ENCODE results near the gene NDUFS7. TPM values are rescaled to one million over a fixed set of nuclear protein-coding genes. Genes with fewer than 3 reads are reported as not detected.
A peak's percentile ranks its signal among the peaks of the same experiment; 100 is the strongest.

NDUFS7 gene
- polyA plus RNA-seq, 3 donors: 119 to 232 (median 211) TPM

DNA sequence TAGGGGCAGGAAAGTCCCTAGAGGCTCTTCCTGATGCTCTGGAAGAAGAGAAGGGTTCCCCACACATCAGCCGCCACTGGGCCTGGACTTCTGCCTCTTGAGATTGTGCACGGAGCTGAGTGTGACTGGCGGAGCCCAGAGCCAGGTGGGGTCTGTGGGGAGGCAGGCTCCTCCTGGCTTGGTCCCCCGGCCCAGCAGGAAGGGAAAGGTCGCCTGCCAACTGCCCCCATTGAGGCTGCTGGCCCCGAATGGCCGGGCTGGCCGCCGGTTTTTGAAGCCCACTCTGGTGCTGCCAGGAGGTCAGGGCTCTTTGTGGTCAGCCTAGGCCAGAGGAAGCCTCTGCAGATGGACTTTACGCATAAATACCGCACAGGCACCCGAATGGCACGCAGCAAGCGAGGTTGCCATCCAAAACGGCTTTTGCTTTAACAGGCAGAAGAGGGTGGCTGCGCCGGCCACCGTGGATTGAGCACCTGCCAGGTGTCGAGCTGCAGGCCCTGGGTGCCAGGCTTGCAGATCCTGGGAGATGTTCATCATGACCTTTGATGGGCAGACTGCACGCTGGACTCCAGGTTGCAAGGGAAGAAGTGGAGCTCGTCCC is 28.7 kb downstream of the NDUFS7 start:
- peak overlapping the region in 4 of 7 donors; percentile 14 to 66 (median 46) for H3K27ac Mint-ChIP-seq
- H3K36me3 Mint-ChIP-seq: peaks cover 15 to 48% of the 10 kb centered on the region in 2 donors
- Histone ChIP-seq H3K4me2 (replicated peaks; ENCODE audit: extremely low read depth, low read length, poor library complexity, severe bottlenecking) (no peak overlapping the region), H3K9ac (ENCODE audit: insufficient read depth, low read length, poor library complexity, severe bottlenecking) (no peak overlapping the region), H3K9me3 (replicated peaks in 1 of 2; ENCODE audit: control insufficient read depth in 1 of 2, insufficient read depth in 1 of 2, low read length in 2 of 2) (no peaks in the 10 kb centered on the region), H3K27ac (ENCODE audit: low read depth in 1 of 2, low read length in 2 of 2) (peak overlapping the region in 1 of 2 donors; percentile 17), H3K79me2 (ENCODE audit: insufficient read depth, low read length) (peaks cover 98% of the 10 kb centered on the region), H4K20me1 (ENCODE audit: insufficient read depth, low read length) (peaks cover 89% of the 10 kb centered on the region), H3K27me3 (ENCODE audit: control insufficient read depth in 2 of 2, insufficient read depth in 2 of 2, low read length in 2 of 2) (no peaks in the 10 kb centered on the region), H3K4me1 (ENCODE audit: control insufficient read depth in 1 of 2, insufficient read depth in 2 of 2, low read length in 2 of 2) (peaks cover 42 to 47% of the 10 kb centered on the region in 2 donors), H2AFZ (ENCODE audit: insufficient read depth, low read depth, low read length, poor library complexity, severe bottlenecking) (no peak overlapping the region), H3K36me3 (replicated peaks in 1 of 2; ENCODE audit: control insufficient read depth in 1 of 2, insufficient read depth in 2 of 2, low read length in 2 of 2) (peaks cover 21 to 33% of the 10 kb centered on the region in 2 donors), H3K4me3 (replicated peaks in 1 of 3; ENCODE audit: low read depth in 2 of 3, low read length in 3 of 3) (no peak overlapping the region)
- WGBS (ENCODE audit: insufficient coverage): 87% methylated on average over 19 of the region's 21 CpGs
- TF ChIP-seq CTCF (IDR thresholded peaks at IDR 0.05): no peak
- no peak for DNase-seq
- peaks cover 57% of the 10 kb centered on the region for H3K4me1 Mint-ChIP-seq
- no peak overlapping the region for H3K4me3 Mint-ChIP-seq
- no peaks in the 10 kb centered on the region for H3K9me3 Mint-ChIP-seq
- H3K27me3 Mint-ChIP-seq (ENCODE audit: low read depth in 3 of 3): peaks cover 0 to 2% (median 1%) of the 10 kb centered on the region in 3 donors
- intact Hi-C loops (cut with micrococcal nuclease): no loop called here

DNA sequence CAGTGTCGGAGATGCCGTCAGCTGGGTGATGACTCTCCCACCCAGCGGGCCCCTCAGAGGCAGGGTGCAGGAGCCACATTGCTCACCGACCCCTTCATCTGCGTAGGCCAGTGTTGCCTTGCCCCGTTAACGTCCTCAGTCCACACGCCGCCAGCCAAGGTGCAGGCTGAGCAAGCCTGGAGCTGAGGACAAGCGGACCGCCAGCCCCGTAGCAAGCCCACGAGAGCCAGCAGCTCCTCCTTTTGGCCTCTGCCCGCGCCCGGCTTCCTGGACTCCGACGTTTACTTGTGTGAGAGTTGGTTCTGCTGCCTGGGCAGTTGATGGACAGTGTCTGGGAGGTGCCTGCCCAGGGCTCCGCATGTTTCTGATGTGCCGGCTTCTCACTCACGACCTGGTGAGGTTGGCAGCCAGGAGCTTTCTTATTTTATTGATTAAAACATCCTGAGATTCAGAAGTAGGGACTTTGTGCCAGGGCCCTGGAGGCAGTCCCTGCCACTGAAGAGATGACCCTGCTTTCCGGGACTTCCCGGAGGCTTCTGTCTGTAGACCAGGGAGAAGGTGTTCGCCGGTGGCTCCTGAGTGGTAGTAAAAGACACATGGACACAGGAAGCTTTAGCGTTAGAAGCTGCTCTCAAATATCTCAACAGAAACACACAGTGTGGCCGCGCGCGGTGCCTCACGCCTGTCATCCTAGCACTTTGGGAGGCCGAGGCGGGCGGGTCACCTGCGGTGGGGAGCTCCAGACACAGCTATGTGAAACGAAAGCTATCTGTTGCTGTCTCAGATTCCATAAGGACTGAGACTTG is 29.5 kb downstream of the NDUFS7 start:
- Histone ChIP-seq H3K4me1 (ENCODE audit: control insufficient read depth in 1 of 2, insufficient read depth in 2 of 2, low read length in 2 of 2) (peaks cover 42 to 47% of the 10 kb centered on the region in 2 donors), H2AFZ (ENCODE audit: insufficient read depth, low read depth, low read length, poor library complexity, severe bottlenecking) (no peak overlapping the region), H3K9ac (ENCODE audit: insufficient read depth, low read length, poor library complexity, severe bottlenecking) (no peak overlapping the region), H3K27ac (ENCODE audit: low read depth in 1 of 2, low read length in 2 of 2) (no peak overlapping the region), H4K20me1 (ENCODE audit: insufficient read depth, low read length) (peaks cover 97% of the 10 kb centered on the region), H3K9me3 (replicated peaks in 1 of 2; ENCODE audit: control insufficient read depth in 1 of 2, insufficient read depth in 1 of 2, low read length in 2 of 2) (no peaks in the 10 kb centered on the region), H3K4me3 (replicated peaks in 1 of 3; ENCODE audit: low read depth in 2 of 3, low read length in 3 of 3) (no peak overlapping the region), H3K27me3 (ENCODE audit: control insufficient read depth in 2 of 2, insufficient read depth in 2 of 2, low read length in 2 of 2) (no peaks in the 10 kb centered on the region), H3K4me2 (replicated peaks; ENCODE audit: extremely low read depth, low read length, poor library complexity, severe bottlenecking) (no peak overlapping the region), H3K79me2 (ENCODE audit: insufficient read depth, low read length) (peaks cover 99% of the 10 kb centered on the region), H3K36me3 (replicated peaks in 1 of 2; ENCODE audit: control insufficient read depth in 1 of 2, insufficient read depth in 2 of 2, low read length in 2 of 2) (peaks cover 29 to 41% of the 10 kb centered on the region in 2 donors)
- Mint-ChIP-seq H3K27ac (peak overlapping the region in 5 of 7 donors; percentile 40 to 78 (median 62)), H3K4me1 (peaks cover 57% of the 10 kb centered on the region), H3K9me3 (no peaks in the 10 kb centered on the region), H3K27me3 (ENCODE audit: low read depth in 3 of 3) (peaks cover 0 to 2% (median 1%) of the 10 kb centered on the region in 3 donors), H3K36me3 (peaks cover 21 to 56% of the 10 kb centered on the region in 2 donors), H3K4me3 (no peak overlapping the region)
- intact Hi-C loops (cut with micrococcal nuclease): no loop called here
- no peak for TF ChIP-seq CTCF (IDR thresholded peaks at IDR 0.05)
- 92% methylated on average over 26 of the region's 36 CpGs for WGBS (ENCODE audit: insufficient coverage)
- no peak for DNase-seq

All from CD14-positive monocyte (primary cell).